WTC11 (cell line): Measurements from ENCODE around the gene HIF3A. TPM values are rescaled to one million over a fixed set of nuclear protein-coding genes. Genes with fewer than 3 reads are reported as not detected.

Source experiments
- ATAC-seq: fragments of 200-7000 bp; cut with Tn5 transposase; 2 replicates; pipeline ENCODE4 v1.10.0; 2021; ENCODE audit warnings: mild to moderate bottlenecking, moderate library complexity
- CTCF ChIA-PET: fragments of 300-600 bp; sonication (Branson Sonifier 250); formaldehyde crosslinking; loops from one replicate; lab custom pipeline; 2021; ENCODE audit warnings: antibody characterized with exemption; lab: Charles Lee
- POLR2A ChIA-PET: fragments of 350-600 bp; sonication (Branson Sonifier 250); formaldehyde crosslinking; loops from one replicate; lab custom pipeline; 2021; ENCODE audit warnings: antibody characterized with exemption; lab: Charles Lee
- DNase-seq: peaks from one replicate; pipeline ENCODE4 v3.0.0; 2021; ENCODE audit warnings: low spot score
- H3K27ac Mint-ChIP-seq: 2 replicates; pipeline ENCODE4 v1.8.0; 2021; ENCODE audit warnings: mixed read lengths
- H3K27me3 Mint-ChIP-seq: 2 replicates; pipeline ENCODE4 v1.8.0; 2021; ENCODE audit warnings: low read depth, mild to moderate bottlenecking, moderate library complexity, mixed read lengths
- H3K36me3 Mint-ChIP-seq: 2 replicates; pipeline ENCODE4 v1.8.0; 2021; ENCODE audit warnings: mixed read lengths
- H3K4me1 Mint-ChIP-seq: 2 replicates; pipeline ENCODE4 v1.8.0; 2022; ENCODE audit warnings: mixed read lengths
- H3K4me3 Mint-ChIP-seq: 2 replicates; pipeline ENCODE4 v1.8.0; 2021; ENCODE audit warnings: mild to moderate bottlenecking, moderate library complexity, mixed read lengths
- H3K9me3 Mint-ChIP-seq: 2 replicates; pipeline ENCODE4 v1.8.0; 2021; ENCODE audit warnings: mixed read lengths
- CBFB ChIP-seq: sonication (generic); formaldehyde crosslinking; IDR thresholded peaks from 2 replicates; pipeline ENCODE4 v1.8.1; 2022; ENCODE audit warnings: mild to moderate bottlenecking, low read depth, missing genetic modification reagents
- IRF2 ChIP-seq: sonication (generic); formaldehyde crosslinking; IDR thresholded peaks from 2 replicates; pipeline ENCODE4 v1.8.0; 2022; ENCODE audit warnings: low read depth, missing genetic modification reagents, borderline replicate concordance
- MXD4 ChIP-seq: fragments of 250-450 bp; sonication (Bioruptor Pico); IDR thresholded peaks from 2 replicates; pipeline ENCODE4 v1.8.0; 2021; ENCODE audit warnings: mild to moderate bottlenecking, moderate library complexity, borderline replicate concordance
- MYBL2 ChIP-seq: sonication (generic); formaldehyde crosslinking; IDR thresholded peaks from 2 replicates; pipeline ENCODE4 v1.8.1; 2023; ENCODE audit warnings: mild to moderate bottlenecking, moderate library complexity, missing genetic modification reagents
- NFATC4 ChIP-seq: fragments of 250-450 bp; sonication (Bioruptor Pico); IDR thresholded peaks from 2 replicates; pipeline ENCODE4 v1.9.0; 2021; ENCODE audit warnings: mild to moderate bottlenecking
- NFE2L1 ChIP-seq: sonication (generic); formaldehyde crosslinking; IDR thresholded peaks from 2 replicates; pipeline ENCODE4 v1.8.1; 2023; ENCODE audit warnings: missing genetic modification reagents
- ZNF138 ChIP-seq: sonication (generic); formaldehyde crosslinking; conservative IDR thresholded peaks from 2 replicates; pipeline ENCODE4 v1.8.1; 2022; ENCODE audit warnings: mild to moderate bottlenecking, moderate library complexity, missing genetic modification reagents
- ZNF219 ChIP-seq: sonication (generic); formaldehyde crosslinking; IDR thresholded peaks from 2 replicates; pipeline ENCODE4 v1.8.0; 2023; ENCODE audit warnings: missing genetic modification reagents, mild to moderate bottlenecking, borderline replicate concordance
- ZNF263 ChIP-seq: sonication (generic); formaldehyde crosslinking; IDR thresholded peaks from 2 replicates; pipeline ENCODE4 v1.8.1; 2022; ENCODE audit warnings: low read depth, mild to moderate bottlenecking, moderate library complexity, missing genetic modification reagents
- total RNA-seq: library from RNA; stranded (reverse); gene quantifications from 3 replicates; pipeline ENCODE4 v1.2.3, GENCODE V29; 2021
- TF ChIP-seq, protein P1 (sequence below): sonication (generic); formaldehyde crosslinking; IDR thresholded peaks from 2 replicates; pipeline ENCODE4 v1.8.0; 2022; ENCODE audit warnings: missing genetic modification reagents
- TF ChIP-seq, protein P2 (sequence below): sonication (generic); formaldehyde crosslinking; IDR thresholded peaks from 2 replicates; pipeline ENCODE4 v1.8.0; 2023; ENCODE audit warnings: missing genetic modification reagents, mild to moderate bottlenecking, borderline replicate concordance
- TF ChIP-seq, protein P3 (sequence below): sonication (generic); formaldehyde crosslinking; IDR thresholded peaks from 2 replicates; pipeline ENCODE4 v1.8.1; 2023; ENCODE audit warnings: mild to moderate bottlenecking, missing genetic modification reagents, moderate library complexity
- TF ChIP-seq, protein P4 (sequence below): sonication (generic); formaldehyde crosslinking; IDR thresholded peaks from 2 replicates; pipeline ENCODE4 v1.8.1; 2023; ENCODE audit warnings: mild to moderate bottlenecking, missing genetic modification reagents, moderate library complexity
- TF ChIP-seq, protein P5 (sequence below): sonication (generic); formaldehyde crosslinking; IDR thresholded peaks from 2 replicates; pipeline ENCODE4 v1.8.0; 2023; ENCODE audit warnings: mild to moderate bottlenecking, missing genetic modification reagents
- TF ChIP-seq, protein P6 (sequence below): fragments of 250-450 bp; sonication (Bioruptor Pico); IDR thresholded peaks from 2 replicates; pipeline ENCODE4 v2.1.2; 2022; ENCODE audit warnings: mild to moderate bottlenecking, moderate library complexity
- TF ChIP-seq, protein P7 (sequence below): fragments of 250-450 bp; sonication (Bioruptor Pico); conservative IDR thresholded peaks from 2 replicates; pipeline ENCODE4 v1.9.0; 2021; ENCODE audit warnings: mild to moderate bottlenecking
- TF ChIP-seq, protein P8 (sequence below): sonication (generic); formaldehyde crosslinking; IDR thresholded peaks from 2 replicates; pipeline ENCODE4 v1.8.0; 2022; ENCODE audit warnings: mild to moderate bottlenecking, missing genetic modification reagents

HIF3A gene
- total RNA-seq, 1 experiment from 2014 or later = 31.8 TPM

DNA sequence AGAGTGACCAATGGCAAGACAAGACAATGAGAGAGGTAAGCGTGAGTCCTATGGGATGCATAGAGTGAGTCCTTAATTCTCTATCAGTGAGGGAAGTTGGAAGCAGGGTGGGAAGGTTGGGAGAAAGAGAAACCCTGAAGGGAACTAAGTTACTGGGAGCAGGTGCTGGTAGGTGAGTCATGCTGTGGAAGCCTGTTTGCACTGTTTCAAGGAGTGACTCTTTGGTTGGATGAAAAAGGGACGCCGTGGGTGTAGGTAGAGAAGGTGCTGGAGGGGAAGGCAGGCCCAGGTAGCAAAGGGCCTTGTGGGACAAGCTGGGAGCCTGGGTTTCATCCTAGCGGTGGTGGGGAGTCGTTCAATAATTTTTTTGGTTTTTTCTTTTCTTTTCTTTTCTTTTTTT lies 45.4 kb upstream of the HIF3A start:
- ChIA-PET CTCF (no interaction called here), POLR2A (no interaction called here)
- no peaks in the 10 kb centered on the region; the same call in 1 of the 2 replicates for H3K27me3 Mint-ChIP-seq
- no peaks in the 10 kb centered on the region for H3K9me3 Mint-ChIP-seq
- H3K4me3 Mint-ChIP-seq = no peak overlapping the region
- no peak for TF ChIP-seq ZNF219 (CRISPR knock-in tag)
- TF ChIP-seq, protein P1, sequence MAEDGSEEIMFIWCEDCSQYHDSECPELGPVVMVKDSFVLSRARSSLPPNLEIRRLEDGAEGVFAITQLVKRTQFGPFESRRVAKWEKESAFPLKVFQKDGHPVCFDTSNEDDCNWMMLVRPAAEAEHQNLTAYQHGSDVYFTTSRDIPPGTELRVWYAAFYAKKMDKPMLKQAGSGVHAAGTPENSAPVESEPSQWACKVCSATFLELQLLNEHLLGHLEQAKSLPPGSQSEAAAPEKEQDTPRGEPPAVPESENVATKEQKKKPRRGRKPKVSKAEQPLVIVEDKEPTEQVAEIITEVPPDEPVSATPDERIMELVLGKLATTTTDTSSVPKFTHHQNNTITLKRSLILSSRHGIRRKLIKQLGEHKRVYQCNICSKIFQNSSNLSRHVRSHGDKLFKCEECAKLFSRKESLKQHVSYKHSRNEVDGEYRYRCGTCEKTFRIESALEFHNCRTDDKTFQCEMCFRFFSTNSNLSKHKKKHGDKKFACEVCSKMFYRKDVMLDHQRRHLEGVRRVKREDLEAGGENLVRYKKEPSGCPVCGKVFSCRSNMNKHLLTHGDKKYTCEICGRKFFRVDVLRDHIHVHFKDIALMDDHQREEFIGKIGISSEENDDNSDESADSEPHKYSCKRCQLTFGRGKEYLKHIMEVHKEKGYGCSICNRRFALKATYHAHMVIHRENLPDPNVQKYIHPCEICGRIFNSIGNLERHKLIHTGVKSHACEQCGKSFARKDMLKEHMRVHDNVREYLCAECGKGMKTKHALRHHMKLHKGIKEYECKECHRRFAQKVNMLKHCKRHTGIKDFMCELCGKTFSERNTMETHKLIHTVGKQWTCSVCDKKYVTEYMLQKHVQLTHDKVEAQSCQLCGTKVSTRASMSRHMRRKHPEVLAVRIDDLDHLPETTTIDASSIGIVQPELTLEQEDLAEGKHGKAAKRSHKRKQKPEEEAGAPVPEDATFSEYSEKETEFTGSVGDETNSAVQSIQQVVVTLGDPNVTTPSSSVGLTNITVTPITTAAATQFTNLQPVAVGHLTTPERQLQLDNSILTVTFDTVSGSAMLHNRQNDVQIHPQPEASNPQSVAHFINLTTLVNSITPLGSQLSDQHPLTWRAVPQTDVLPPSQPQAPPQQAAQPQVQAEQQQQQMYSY (CRISPR knock-in tag) = no peak
- TF ChIP-seq NFE2L1 = no peak
- TF ChIP-seq MXD4 (CRISPR knock-in tag) = no peak
- TF ChIP-seq, protein P2, sequence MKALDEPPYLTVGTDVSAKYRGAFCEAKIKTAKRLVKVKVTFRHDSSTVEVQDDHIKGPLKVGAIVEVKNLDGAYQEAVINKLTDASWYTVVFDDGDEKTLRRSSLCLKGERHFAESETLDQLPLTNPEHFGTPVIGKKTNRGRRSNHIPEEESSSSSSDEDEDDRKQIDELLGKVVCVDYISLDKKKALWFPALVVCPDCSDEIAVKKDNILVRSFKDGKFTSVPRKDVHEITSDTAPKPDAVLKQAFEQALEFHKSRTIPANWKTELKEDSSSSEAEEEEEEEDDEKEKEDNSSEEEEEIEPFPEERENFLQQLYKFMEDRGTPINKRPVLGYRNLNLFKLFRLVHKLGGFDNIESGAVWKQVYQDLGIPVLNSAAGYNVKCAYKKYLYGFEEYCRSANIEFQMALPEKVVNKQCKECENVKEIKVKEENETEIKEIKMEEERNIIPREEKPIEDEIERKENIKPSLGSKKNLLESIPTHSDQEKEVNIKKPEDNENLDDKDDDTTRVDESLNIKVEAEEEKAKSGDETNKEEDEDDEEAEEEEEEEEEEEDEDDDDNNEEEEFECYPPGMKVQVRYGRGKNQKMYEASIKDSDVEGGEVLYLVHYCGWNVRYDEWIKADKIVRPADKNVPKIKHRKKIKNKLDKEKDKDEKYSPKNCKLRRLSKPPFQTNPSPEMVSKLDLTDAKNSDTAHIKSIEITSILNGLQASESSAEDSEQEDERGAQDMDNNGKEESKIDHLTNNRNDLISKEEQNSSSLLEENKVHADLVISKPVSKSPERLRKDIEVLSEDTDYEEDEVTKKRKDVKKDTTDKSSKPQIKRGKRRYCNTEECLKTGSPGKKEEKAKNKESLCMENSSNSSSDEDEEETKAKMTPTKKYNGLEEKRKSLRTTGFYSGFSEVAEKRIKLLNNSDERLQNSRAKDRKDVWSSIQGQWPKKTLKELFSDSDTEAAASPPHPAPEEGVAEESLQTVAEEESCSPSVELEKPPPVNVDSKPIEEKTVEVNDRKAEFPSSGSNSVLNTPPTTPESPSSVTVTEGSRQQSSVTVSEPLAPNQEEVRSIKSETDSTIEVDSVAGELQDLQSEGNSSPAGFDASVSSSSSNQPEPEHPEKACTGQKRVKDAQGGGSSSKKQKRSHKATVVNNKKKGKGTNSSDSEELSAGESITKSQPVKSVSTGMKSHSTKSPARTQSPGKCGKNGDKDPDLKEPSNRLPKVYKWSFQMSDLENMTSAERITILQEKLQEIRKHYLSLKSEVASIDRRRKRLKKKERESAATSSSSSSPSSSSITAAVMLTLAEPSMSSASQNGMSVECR = no peak
- TF ChIP-seq ZNF263 (CRISPR knock-in tag) = no peak
- TF ChIP-seq NFATC4 (CRISPR knock-in tag) = no peak
- TF ChIP-seq, protein P3, sequence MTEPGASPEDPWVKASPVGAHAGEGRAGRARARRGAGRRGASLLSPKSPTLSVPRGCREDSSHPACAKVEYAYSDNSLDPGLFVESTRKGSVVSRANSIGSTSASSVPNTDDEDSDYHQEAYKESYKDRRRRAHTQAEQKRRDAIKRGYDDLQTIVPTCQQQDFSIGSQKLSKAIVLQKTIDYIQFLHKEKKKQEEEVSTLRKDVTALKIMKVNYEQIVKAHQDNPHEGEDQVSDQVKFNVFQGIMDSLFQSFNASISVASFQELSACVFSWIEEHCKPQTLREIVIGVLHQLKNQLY (CRISPR knock-in tag) = no peak
- TF ChIP-seq, protein P4, sequence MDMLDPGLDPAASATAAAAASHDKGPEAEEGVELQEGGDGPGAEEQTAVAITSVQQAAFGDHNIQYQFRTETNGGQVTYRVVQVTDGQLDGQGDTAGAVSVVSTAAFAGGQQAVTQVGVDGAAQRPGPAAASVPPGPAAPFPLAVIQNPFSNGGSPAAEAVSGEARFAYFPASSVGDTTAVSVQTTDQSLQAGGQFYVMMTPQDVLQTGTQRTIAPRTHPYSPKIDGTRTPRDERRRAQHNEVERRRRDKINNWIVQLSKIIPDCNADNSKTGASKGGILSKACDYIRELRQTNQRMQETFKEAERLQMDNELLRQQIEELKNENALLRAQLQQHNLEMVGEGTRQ (CRISPR knock-in tag) = no peak
- TF ChIP-seq, protein P5, sequence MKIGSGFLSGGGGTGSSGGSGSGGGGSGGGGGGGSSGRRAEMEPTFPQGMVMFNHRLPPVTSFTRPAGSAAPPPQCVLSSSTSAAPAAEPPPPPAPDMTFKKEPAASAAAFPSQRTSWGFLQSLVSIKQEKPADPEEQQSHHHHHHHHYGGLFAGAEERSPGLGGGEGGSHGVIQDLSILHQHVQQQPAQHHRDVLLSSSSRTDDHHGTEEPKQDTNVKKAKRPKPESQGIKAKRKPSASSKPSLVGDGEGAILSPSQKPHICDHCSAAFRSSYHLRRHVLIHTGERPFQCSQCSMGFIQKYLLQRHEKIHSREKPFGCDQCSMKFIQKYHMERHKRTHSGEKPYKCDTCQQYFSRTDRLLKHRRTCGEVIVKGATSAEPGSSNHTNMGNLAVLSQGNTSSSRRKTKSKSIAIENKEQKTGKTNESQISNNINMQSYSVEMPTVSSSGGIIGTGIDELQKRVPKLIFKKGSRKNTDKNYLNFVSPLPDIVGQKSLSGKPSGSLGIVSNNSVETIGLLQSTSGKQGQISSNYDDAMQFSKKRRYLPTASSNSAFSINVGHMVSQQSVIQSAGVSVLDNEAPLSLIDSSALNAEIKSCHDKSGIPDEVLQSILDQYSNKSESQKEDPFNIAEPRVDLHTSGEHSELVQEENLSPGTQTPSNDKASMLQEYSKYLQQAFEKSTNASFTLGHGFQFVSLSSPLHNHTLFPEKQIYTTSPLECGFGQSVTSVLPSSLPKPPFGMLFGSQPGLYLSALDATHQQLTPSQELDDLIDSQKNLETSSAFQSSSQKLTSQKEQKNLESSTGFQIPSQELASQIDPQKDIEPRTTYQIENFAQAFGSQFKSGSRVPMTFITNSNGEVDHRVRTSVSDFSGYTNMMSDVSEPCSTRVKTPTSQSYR (CRISPR knock-in tag) = no peak
- TF ChIP-seq ZNF138 (CRISPR knock-in tag) = no peak
- no peak for TF ChIP-seq CBFB (CRISPR knock-in tag)
- TF ChIP-seq, protein P6, sequence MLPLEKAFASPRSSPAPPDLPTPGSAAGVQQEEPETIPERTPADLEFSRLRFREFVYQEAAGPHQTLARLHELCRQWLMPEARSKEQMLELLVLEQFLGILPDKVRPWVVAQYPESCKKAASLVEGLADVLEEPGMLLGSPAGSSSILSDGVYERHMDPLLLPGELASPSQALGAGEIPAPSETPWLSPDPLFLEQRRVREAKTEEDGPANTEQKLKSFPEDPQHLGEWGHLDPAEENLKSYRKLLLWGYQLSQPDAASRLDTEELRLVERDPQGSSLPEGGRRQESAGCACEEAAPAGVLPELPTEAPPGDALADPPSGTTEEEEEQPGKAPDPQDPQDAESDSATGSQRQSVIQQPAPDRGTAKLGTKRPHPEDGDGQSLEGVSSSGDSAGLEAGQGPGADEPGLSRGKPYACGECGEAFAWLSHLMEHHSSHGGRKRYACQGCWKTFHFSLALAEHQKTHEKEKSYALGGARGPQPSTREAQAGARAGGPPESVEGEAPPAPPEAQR (CRISPR knock-in tag) = no peak
- TF ChIP-seq IRF2 (CRISPR knock-in tag) = no peak
- TF ChIP-seq, protein P7, sequence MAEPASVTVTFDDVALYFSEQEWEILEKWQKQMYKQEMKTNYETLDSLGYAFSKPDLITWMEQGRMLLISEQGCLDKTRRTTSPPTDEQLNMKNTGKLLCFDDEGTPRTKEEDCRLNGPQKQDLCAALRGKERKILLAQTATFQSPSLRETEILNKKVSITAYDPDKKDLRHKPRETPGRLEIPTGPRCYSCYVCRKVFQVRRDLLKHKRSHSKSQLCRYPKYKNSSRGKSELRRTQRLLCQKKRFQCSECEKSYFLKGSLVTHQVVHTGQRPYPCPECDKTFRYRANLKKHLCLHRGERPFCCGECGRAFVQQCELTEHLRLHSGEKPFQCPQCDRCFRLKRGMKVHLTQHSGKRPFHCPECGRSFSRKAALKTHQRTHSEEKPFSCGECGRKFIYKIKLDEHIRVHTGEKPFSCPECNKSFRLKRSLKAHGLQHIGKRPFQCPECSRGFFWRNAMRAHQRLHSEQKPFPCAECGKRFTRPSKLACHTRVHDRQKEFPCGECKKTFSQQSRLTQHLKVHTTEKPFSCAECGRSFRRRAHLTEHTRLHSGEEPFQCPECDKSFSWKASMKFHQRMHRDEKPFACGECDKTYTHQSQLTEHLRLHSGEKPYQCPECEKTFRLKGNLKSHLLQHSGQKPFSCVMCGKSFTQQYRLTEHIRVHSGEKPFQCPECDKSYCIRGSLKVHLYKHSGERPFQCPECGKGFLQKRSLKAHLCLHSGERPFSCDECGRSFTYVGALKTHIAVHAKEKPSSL (CRISPR knock-in tag) = no peak
- no peak for TF ChIP-seq MYBL2 (CRISPR knock-in tag)
- TF ChIP-seq, protein P8, sequence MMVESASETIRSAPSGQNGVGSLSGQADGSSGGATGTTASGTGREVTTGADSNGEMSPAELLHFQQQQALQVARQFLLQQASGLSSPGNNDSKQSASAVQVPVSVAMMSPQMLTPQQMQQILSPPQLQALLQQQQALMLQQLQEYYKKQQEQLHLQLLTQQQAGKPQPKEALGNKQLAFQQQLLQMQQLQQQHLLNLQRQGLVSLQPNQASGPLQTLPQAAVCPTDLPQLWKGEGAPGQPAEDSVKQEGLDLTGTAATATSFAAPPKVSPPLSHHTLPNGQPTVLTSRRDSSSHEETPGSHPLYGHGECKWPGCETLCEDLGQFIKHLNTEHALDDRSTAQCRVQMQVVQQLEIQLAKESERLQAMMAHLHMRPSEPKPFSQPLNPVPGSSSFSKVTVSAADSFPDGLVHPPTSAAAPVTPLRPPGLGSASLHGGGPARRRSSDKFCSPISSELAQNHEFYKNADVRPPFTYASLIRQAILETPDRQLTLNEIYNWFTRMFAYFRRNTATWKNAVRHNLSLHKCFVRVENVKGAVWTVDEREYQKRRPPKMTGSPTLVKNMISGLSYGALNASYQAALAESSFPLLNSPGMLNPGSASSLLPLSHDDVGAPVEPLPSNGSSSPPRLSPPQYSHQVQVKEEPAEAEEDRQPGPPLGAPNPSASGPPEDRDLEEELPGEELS (CRISPR knock-in tag) = no peak
- 0 out of 2 replicates have a peak, but pooled peaks cover 3% of the 10 kb centered on the region for H3K4me1 Mint-ChIP-seq
- no peak overlapping the region for H3K27ac Mint-ChIP-seq
- no peak for ATAC-seq
- no peak for DNase-seq
- H3K36me3 Mint-ChIP-seq = no peaks in the 10 kb centered on the region
